GM21390 (cell line): ENCODE results near the gene KRTAP4-6.
"Not testable (repeated sequence)": the region's sequence is repeated elsewhere in the genome, so short reads cannot be mapped to it uniquely, and the experiment has no call there.

ENCODE experiments used
- ATAC-seq: cut with Tn5 transposase; IDR thresholded peaks from one replicate; pipeline ENCODE4 v1.9.1; 2021; ENCODE audit not compliant: unreplicated experiment

KRTAP4-6 gene

DNA sequence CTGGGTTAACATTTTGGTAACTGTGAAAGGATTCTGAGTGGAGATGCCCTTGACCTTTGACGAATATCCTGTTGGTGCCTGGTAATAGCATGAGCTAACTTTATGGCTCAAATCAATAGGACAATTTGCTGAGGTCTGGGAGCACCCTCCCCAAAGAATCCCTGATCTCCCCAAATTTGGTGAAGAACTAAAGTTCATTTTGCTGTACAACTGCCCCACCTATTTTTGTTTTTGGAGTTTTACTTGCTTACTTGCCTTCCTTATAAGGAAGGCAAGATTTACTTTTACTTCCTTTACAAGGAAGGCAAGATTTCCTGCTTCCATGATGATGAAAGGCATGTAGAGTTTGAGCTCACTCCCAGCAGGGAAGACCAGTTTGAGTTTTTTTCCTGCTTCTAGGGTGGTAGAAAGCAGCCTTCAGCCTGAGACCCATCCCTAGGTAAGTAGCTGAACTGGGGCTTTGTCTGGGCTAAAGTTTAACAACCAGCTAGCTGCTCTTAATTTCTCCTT lies 32.3 kb downstream of the KRTAP4-6 start:
- no peak for ATAC-seq

DNA sequence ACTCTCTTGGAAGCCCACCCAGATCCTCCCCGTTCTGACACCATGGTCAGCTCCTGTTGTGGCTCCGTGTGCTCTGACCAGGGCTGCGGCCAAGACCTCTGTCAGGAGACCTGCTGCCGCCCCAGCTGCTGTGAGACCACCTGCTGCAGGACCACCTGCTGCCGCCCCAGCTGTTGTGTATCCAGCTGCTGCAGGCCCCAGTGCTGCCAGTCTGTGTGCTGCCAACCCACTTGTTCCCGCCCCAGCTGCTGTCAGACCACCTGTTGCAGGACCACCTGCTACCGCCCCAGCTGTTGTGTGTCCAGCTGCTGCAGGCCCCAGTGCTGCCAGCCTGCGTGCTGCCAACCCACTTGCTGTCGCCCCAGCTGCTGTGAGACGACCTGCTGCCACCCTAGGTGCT lies 35.0 kb downstream of the KRTAP4-6 start, which contains the start of gene KRTAP4-9:
Gene KRTAP4-9, plus strand, starts transcription at position 43 of the 400 bp plus-strand sequence. Its CDS starts 0 bp downstream, at position 43.
- not testable (repeated sequence) for ATAC-seq

DNA sequence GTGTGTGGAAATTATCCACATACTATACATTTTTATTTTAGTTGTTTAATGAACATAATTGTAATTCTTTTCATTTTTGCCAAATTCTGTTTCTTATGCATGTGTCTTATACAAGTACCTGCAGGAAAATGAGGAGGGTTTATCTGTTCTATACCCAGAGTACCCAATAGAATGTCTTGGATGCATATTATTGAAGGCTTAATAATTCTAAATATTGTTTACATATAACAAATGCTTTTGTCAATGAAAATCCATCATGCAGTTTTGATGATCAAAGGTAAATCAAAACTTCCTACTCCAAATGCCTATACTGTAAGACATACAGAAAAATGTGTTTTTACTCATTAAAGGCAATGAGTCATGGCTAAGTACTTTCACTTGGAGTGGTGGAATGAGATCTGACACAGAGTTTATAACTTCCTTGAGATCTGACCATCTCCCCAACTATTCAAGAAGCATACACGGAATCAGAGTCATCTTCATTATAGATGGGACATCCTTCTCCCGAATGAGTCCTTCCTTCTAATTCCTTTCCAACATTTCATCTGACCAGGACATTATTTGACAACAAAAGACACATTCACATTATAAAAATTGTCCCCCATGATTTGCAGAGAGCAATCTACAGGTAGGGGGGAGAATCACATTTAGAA lies 35.8 kb downstream of the KRTAP4-6 start:
- not testable (repeated sequence) for ATAC-seq

DNA sequence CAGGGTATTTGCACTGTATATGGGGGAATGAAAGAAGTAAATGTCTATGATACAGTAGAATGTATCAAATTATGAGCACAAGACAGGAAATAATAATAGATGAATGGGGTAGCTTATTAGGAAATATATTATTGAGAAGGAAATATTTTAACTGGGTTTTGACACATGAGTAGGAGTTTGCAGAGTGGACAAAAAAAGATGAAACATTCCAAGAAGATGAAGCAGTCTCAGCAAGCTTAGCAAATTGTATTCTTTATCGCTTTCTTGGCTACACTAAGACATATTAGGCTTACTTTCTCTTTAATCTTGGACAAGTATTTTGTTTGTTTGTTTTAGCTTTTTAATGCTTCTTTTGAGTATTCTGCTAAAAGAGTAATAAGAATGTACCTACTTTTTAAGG lies 36.4 kb downstream of the KRTAP4-6 start:
- ATAC-seq: no peak

DNA sequence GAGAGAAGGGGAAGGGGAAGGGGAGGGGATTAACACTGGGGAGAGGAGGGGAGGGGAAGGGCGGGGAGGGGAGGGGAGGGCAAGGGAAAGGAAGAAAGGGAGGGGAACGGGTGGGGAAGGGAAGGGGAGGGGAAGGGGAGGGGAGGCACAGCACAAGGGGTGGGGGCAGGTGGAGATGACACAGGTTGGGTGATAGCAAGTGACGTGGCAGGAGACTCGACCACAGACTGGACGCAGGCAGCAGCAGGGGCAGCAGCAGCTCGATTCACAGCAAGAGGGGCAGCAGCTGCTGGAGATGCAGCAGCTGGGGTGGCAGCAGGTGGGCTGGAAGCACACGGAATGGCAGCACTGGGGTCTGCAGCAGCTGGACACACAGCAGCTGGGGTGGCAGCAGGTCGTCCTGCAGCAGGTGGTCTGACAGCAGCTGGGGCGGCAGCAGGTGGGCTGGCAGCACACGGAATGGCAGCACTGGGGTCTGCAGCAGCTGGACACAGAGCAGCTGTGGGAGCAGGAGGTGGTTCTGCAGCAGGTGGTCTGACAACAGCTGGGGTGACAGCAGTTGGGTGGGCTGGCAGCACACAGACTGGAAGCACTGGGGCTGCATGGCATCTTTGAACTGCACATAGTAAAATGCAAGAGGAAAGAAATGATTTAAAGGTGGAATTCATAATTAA lies 38.6 kb downstream of the KRTAP4-6 start, which contains the start of gene KRTAP4-16:
Gene KRTAP4-16, minus strand, starts transcription at position 624 of the 674 bp plus-strand sequence. Its CDS starts 0 bp downstream, at position 624.
- ATAC-seq: no peak

DNA sequence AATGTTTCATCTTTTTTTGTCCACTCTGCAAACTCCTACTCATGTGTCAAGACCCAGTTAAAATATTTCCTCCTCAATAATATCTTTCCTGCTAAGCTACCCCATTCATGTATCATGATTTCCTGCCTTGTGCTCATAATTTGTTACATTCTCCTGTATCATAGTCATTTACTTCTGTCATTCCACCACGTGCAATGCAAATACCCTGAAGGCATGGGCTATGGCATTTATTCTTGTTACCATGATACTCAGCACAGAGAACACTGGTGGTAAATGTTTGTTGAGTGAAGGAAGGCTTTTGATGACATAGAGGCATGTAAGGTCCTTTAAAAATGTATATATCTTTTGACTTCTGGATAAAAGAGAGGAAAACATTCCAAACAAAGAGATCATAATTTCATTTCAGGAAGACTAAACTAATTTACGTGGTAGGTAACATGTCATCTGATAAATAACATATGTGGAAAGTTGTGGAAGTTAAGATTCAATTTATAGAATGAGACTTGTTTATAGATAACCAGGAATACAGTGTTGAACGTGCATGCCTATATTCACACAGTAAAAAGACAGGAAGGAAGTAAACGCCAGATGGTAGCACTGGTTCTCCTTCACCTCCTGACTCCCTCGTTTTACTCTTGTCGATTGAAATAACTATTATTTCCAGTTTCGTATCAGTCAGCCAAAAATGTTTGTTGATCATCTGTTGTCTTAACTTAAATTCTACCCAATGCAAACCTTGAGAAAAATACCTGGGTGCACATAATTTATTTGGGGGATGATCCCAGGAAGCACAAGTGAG lies 40.5 kb downstream of the KRTAP4-6 start:
- ATAC-seq: not testable (repeated sequence)

DNA sequence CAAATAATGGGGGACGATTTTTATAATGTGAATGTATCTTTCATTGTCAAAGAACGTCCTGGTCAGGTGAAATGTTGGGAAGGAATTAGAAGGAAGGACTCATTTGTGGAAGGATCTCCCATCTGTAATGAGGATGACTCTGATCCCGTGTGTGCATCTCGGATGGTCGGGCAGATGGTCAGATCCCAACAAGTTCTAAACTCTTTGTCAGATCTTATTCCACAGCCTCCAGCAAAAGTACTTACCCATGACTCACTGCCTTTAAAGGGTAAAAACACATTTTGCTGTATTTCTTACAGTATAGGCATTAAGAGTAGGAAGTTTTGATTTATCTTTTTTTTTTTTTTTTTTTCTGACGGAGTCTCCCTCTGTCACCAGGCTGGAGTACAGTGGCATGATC lies 41.9 kb downstream of the KRTAP4-6 start:
- ATAC-seq: no peak

DNA sequence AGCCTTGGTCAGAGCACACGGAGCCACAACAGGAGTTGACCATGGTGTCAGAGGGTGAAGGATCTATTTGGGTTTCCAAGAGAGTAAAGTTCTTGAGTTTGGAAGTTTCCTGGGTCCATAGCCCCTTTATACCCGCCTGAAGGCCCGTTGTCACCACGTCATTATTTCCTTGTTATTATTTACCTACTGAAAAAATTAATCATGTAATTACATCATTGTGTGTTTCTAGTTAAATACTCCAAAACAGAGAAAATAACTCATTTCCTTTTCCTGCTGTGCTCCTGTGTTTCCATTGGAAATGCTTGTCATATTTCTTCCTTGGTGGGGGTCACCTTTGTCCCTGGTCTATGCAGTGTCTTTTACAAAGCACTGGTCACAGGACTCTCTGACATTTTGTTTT lies 42.3 kb downstream of the KRTAP4-6 start, which contains the start of gene KRTAP4-8:
Gene KRTAP4-8, minus strand, starts transcription at position 101 of the 400 bp plus-strand sequence. Its CDS starts 58 bp downstream, at position 43.
- no peak for ATAC-seq

DNA sequence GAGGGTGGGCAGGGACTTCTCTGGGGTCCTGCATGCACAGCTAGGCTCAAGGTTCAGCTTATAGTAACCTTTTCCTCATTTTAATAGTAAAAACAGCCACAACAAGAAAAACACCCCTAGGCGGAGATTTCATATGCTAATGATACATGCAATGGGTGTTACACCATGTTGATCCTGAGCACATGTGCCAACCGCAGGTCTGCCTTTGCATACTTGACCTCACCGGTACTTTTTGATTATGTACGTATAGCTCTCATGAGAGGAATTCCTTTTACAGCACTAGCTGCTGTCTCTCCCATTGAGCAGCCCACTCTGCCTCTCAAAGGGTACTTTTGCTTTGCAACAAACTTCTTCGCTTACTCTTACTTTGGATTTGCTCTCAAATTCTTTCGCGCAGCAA lies 44.3 kb downstream of the KRTAP4-6 start:
- ATAC-seq: no peak
